ENCODE results near the gene PAGE1. TPM values are rescaled to one million over a fixed set of nuclear protein-coding genes. Genes with fewer than 3 reads are reported as not detected.

The PAGE1 gene
- total and polyA plus RNA-seq, 2 donors (not counting 3 experiments of a cell fraction or from before 2014, with no cell fraction given), result not detected

- no TSS peak for BruUV-seq (replicated peaks)
- no peaks in the 10 kb centered on the region for H4K20me1 ChIP-seq (replicated peaks; ENCODE audit: control insufficient read depth, extremely low read depth, insufficient read depth, low read length)
Observed at GRCh38 chrX:49710744-49711319, 15.0 kb upstream of the PAGE1 start.

More at GRCh38 chrX:49710744-49711319, 15.0 kb upstream of the PAGE1 start:
- no peak overlapping the region for H3K27ac ChIP-seq (ENCODE audit: insufficient read depth, low read depth, low read length)
- intact Hi-C loops (cut with micrococcal nuclease) (no loop called here), dilution Hi-C loops (cut with MboI; ENCODE audit: extremely low pct_ligation_motif_present, low sequenced_read_pairs) (no loop called here)
- ChIA-PET POLR2A (no interaction called here), CTCF (no interaction called here)
- no peak overlapping the region for H3K4me2 ChIP-seq (ENCODE audit: insufficient read depth, low read length)
- DNase-seq (ENCODE audit: low read depth, low spot score) (no peak), FAIRE-seq (no peak)
- H3K9me1 ChIP-seq (replicated peaks; ENCODE audit: control insufficient read depth, extremely low read depth, insufficient read depth, low read length), result no peaks in the 10 kb centered on the region
- TF ChIP-seq EZH2 (IDR thresholded peaks at IDR 0.05; ENCODE audit: borderline replicate concordance, low read depth, low read length, severe bottlenecking) (no peak), MYC (IDR thresholded peaks at IDR 0.05; ENCODE audit: low read depth, low read length) (no peak), MAX (IDR thresholded peaks at IDR 0.05; ENCODE audit: insufficient read depth, insufficient read length) (no peak), FOS (IDR thresholded peaks at IDR 0.05; ENCODE audit: borderline replicate concordance, insufficient read depth, low read length) (no peak), JUN (IDR thresholded peaks at IDR 0.05; ENCODE audit: borderline replicate concordance, insufficient read depth, insufficient read length, low read depth) (no peak), POLR2A (IDR thresholded peaks at IDR 0.05; ENCODE audit: low read depth, low read length) (no peak), GATA2 (IDR thresholded peaks at IDR 0.05; ENCODE audit: insufficient read depth, insufficient read length, low read depth, low read length) (no peak), POLR2AphosphoS5 (IDR thresholded peaks at IDR 0.05; ENCODE audit: insufficient read depth, low read depth, low read length) (no peak)
- TF ChIP-seq, protein P1, sequence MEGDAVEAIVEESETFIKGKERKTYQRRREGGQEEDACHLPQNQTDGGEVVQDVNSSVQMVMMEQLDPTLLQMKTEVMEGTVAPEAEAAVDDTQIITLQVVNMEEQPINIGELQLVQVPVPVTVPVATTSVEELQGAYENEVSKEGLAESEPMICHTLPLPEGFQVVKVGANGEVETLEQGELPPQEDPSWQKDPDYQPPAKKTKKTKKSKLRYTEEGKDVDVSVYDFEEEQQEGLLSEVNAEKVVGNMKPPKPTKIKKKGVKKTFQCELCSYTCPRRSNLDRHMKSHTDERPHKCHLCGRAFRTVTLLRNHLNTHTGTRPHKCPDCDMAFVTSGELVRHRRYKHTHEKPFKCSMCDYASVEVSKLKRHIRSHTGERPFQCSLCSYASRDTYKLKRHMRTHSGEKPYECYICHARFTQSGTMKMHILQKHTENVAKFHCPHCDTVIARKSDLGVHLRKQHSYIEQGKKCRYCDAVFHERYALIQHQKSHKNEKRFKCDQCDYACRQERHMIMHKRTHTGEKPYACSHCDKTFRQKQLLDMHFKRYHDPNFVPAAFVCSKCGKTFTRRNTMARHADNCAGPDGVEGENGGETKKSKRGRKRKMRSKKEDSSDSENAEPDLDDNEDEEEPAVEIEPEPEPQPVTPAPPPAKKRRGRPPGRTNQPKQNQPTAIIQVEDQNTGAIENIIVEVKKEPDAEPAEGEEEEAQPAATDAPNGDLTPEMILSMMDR (IDR thresholded peaks at IDR 0.05; ENCODE audit: extremely low read depth in 1 of 2, insufficient read depth in 1 of 2, low read depth in 1 of 2, low read length in 2 of 2), result no peak
- no peaks in the 10 kb centered on the region for H3K36me3 ChIP-seq (ENCODE audit: control insufficient read depth in 2 of 2, extremely low read depth in 1 of 2, insufficient read depth in 2 of 2, low read length in 2 of 2)
- no peak overlapping the region for H3K9ac ChIP-seq (replicated peaks; ENCODE audit: extremely low read depth, insufficient read depth, low read length)
- no peaks in the 10 kb centered on the region for H3K27me3 ChIP-seq (ENCODE audit: control insufficient read depth in 2 of 2, insufficient read depth in 2 of 2, low read length in 2 of 2)
- no peaks in the 10 kb centered on the region for H3K4me1 ChIP-seq (ENCODE audit: control insufficient read depth, extremely low read depth, insufficient read depth, low read length)
- H3K79me2 ChIP-seq (ENCODE audit: control insufficient read depth, insufficient read depth, low read length), result no peaks in the 10 kb centered on the region
- H3K4me3 ChIP-seq (replicated peaks in 1 of 3; ENCODE audit: insufficient read depth in 1 of 3, low read depth in 1 of 3, low read length in 3 of 3), result no peak overlapping the region
- H2AFZ ChIP-seq (ENCODE audit: low read depth, low read length), result no peak overlapping the region
- no peaks in the 10 kb centered on the region for H3K9me3 ChIP-seq (replicated peaks; ENCODE audit: control insufficient read depth, insufficient read depth, low read length)
